AG04449 (cell line): ENCODE measurements around the gene FAM53A.
"Not testable (repeated sequence)": the region's sequence is repeated elsewhere in the genome, so short reads cannot be mapped to it uniquely, and the experiment has no call there.

ENCODE experiments used
- CTCF ChIA-PET: fragments of 350-600 bp; formaldehyde crosslinking; extraction: SDS; loops from one replicate; lab custom pipeline; 2021; ENCODE audit warnings: antibody characterized with exemption; lab: Yijun Ruan, JAX
- POLR2A ChIA-PET: fragments of 400-600, 350-600 bp; formaldehyde crosslinking; extraction: SDS; loops from one replicate; lab custom pipeline; 2020; ENCODE audit warnings: antibody characterized with exemption, inconsistent platforms; lab: Yijun Ruan, JAX
- DNase-seq: peaks from one replicate; pipeline ENCODE4 v3.0.0-alpha.2; 2010; ENCODE audit warnings: low read depth, low spot score
- H3K4me3 ChIP-seq: 2 replicates; pipeline ENCODE4 v1.5.1; 2011; ENCODE audit warnings: low read depth, mild to moderate bottlenecking, control low read depth, low read length
- CTCF ChIP-seq: IDR thresholded peaks from one replicate; pipeline ENCODE4 v1.5.1; 2011; ENCODE audit warnings: mild to moderate bottlenecking, moderate library complexity, low read length, control low read depth, inconsistent platforms; ENCODE audit not compliant: insufficient read depth; ENCODE audit errors: missing control alignments

FAM53A gene

GRCh38 chr4:1608196-1608820, 75.8 kb downstream of the FAM53A start:
- no peak for DNase-seq
- CTCF ChIA-PET = no interaction called here
- POLR2A ChIA-PET = no interaction called here
- no peak for TF ChIP-seq CTCF
- H3K4me3 ChIP-seq = no peak overlapping the region

GRCh38 chr4:1607436-1608195, 76.5 kb downstream of the FAM53A start:
- POLR2A ChIA-PET, CTCF ChIA-PET, DNase-seq, H3K4me3 ChIP-seq: not testable (repeated sequence)

GRCh38 chr4:1604706-1605205, 79.4 kb downstream of the FAM53A start:
- TF ChIP-seq CTCF = no peak
- ChIA-PET POLR2A (no interaction called here), CTCF (no interaction called here)
- no peak for DNase-seq
- no peak overlapping the region for H3K4me3 ChIP-seq

- POLR2A ChIA-PET = no interaction called here
Measured at GRCh38 chr4:1604181-1604705, 79.9 kb downstream of the FAM53A start.

GRCh38 chr4:1603413-1604135, 80.5 kb downstream of the FAM53A start:
- TF ChIP-seq CTCF = no peak
- CTCF ChIA-PET = no interaction called here
- POLR2A ChIA-PET = no interaction called here
- DNase-seq = no peak
- H3K4me3 ChIP-seq = no peak overlapping the region

More at GRCh38 chr4:1604181-1604705, 79.9 kb downstream of the FAM53A start:
- H3K4me3 ChIP-seq = no peak overlapping the region
- no peak for TF ChIP-seq CTCF
- no peak for DNase-seq
- CTCF ChIA-PET = no interaction called here

- POLR2A ChIA-PET = no interaction called here
- CTCF ChIA-PET = interaction anchor here (2.3 kb wide), 1 partner anchor 26 kb away, joined by 8 read pairs; no protein-coding TSS in a partner anchor
- DNase-seq = no peak
- H3K4me3 ChIP-seq = no peak overlapping the region
- TF ChIP-seq CTCF = no peak
Measured at GRCh38 chr4:1602655-1603412, 81.3 kb downstream of the FAM53A start.
